HUDEP-2 (cell line): ENCODE data around the gene NVL.
"Not testable (repeated sequence)": the region's sequence is repeated elsewhere in the genome, so short reads cannot be mapped to it uniquely, and the experiment has no call there.

Experiments used
- DNase-seq, 76 experiments: peaks; one replicate each; lab custom pipeline; 2025; ENCODE audit not compliant: unreplicated experiment in 76 of 76; lab: John Stamatoyannopoulos, UW

NVL gene

GRCh38 chr1:224338150-224338838 lies 8.3 kb upstream of the NVL start:
- DNase-seq: no peak

GRCh38 chr1:224333939-224334786 lies 4.2 kb upstream of the NVL start:
- peak in 19 of 76 experiments; percentile 2 to 55 (median 20) for DNase-seq

- peak in 35 of 76 experiments; percentile 5 to 68 (median 41) for DNase-seq
These were observed 3.4 kb upstream of the NVL start for GRCh38 chr1:224333309-224333926.

GRCh38 chr1:224331824-224332223 lies 1.9 kb upstream of the NVL start:
- DNase-seq: no peak

- DNase-seq: no peak
These were observed 1.4 kb upstream of the NVL start for GRCh38 chr1:224331326-224331725.

GRCh38 chr1:224329484-224329841 lies 509 bp downstream of the NVL start:
- peak in 1 of 76 experiments; percentile 22 for DNase-seq

- DNase-seq: no peak
These were observed 1.3 kb downstream of the NVL start for GRCh38 chr1:224328644-224329043.

GRCh38 chr1:224325959-224326358 lies 4.0 kb downstream of the NVL start:
- peak in 1 of 76 experiments; percentile 2 for DNase-seq

- DNase-seq: no peak
These were observed 8.3 kb downstream of the NVL start for GRCh38 chr1:224321706-224322105.

GRCh38 chr1:224317383-224318045 lies 12.5 kb downstream of the NVL start:
- no peak for DNase-seq

- DNase-seq: no peak
These were observed 17.9 kb downstream of the NVL start for GRCh38 chr1:224312025-224312424.

- DNase-seq: not testable (repeated sequence)
These were observed 18.5 kb downstream of the NVL start for GRCh38 chr1:224311503-224311902.

GRCh38 chr1:224308064-224308463 lies 21.9 kb downstream of the NVL start:
- DNase-seq: no peak

- no peak for DNase-seq
These were observed 25.2 kb downstream of the NVL start for GRCh38 chr1:224304767-224305166.

- no peak for DNase-seq
These were observed 27.0 kb downstream of the NVL start for GRCh38 chr1:224302947-224303346.

- no peak for DNase-seq
These were observed 28.6 kb downstream of the NVL start for GRCh38 chr1:224301391-224301790.

GRCh38 chr1:224300346-224300745 lies 29.6 kb downstream of the NVL start:
- no peak for DNase-seq

- DNase-seq: no peak
These were observed 31.3 kb downstream of the NVL start for GRCh38 chr1:224298346-224299330.

- DNase-seq: no peak
These were observed 35.2 kb downstream of the NVL start for GRCh38 chr1:224294775-224295174.

- peak in 4 of 76 experiments; percentile 0 to 21 (median 4) for DNase-seq
These were observed 37.6 kb downstream of the NVL start for GRCh38 chr1:224292419-224292818.
